AG08395 (cell line): ENCODE measurements around the gene OR2AG1.

Experiments
- DNase-seq: peaks from one replicate; pipeline ENCODE4 v3.0.0; 2012; ENCODE audit warnings: mixed read lengths, low spot score

Gene OR2AG1

GRCh38 chr11:6782720-6783119 lies at the start of gene OR2AG1:
OR2AG1 (plus strand) TSS chr11:6783020; CDS start chr11:6785038, 2,018 bp downstream.
- DNase-seq = no peak

GRCh38 chr11:6733326-6734275 lies 49.2 kb upstream of the OR2AG1 start:
- no peak for DNase-seq

GRCh38 chr11:6734616-6735015 lies 48.2 kb upstream of the OR2AG1 start:
- no peak for DNase-seq

GRCh38 chr11:6735306-6735705 lies 47.5 kb upstream of the OR2AG1 start:
- DNase-seq = peak; percentile 6

- no peak for DNase-seq
Measured at GRCh38 chr11:6736495-6737121, 46.2 kb upstream of the OR2AG1 start.

GRCh38 chr11:6737872-6738466 lies 44.9 kb upstream of the OR2AG1 start:
- peak; percentile 40 for DNase-seq

GRCh38 chr11:6738590-6738989 lies 44.2 kb upstream of the OR2AG1 start:
- DNase-seq = no peak

GRCh38 chr11:6742260-6742659 lies 40.6 kb upstream of the OR2AG1 start:
- DNase-seq = no peak

- no peak for DNase-seq
Measured at GRCh38 chr11:6745018-6745417, 37.8 kb upstream of the OR2AG1 start.

GRCh38 chr11:6745465-6746015 lies 37.3 kb upstream of the OR2AG1 start:
- DNase-seq = no peak

- no peak for DNase-seq
Measured at GRCh38 chr11:6746086-6746618, 36.7 kb upstream of the OR2AG1 start.

- no peak for DNase-seq
Measured at GRCh38 chr11:6746626-6747025, 36.2 kb upstream of the OR2AG1 start.

- DNase-seq = no peak
Measured at GRCh38 chr11:6747097-6747668, 35.6 kb upstream of the OR2AG1 start.

- DNase-seq = peak; percentile 64
Measured at GRCh38 chr11:6755303-6755952, 27.4 kb upstream of the OR2AG1 start.

- no peak for DNase-seq
Measured at GRCh38 chr11:6755953-6756347, 26.9 kb upstream of the OR2AG1 start.

- peak; percentile 64 for DNase-seq
Measured at GRCh38 chr11:6757373-6757967, 25.4 kb upstream of the OR2AG1 start.

GRCh38 chr11:6771926-6772893 lies 10.6 kb upstream of the OR2AG1 start, which contains the start of gene OR2AG2:
OR2AG2 (minus strand) TSS chr11:6771976; CDS start chr11:6768957, 3,019 bp downstream.
- DNase-seq = no peak

GRCh38 chr11:6778518-6778917 lies 4.3 kb upstream of the OR2AG1 start:
- no peak for DNase-seq

GRCh38 chr11:6780829-6781228 lies 2.0 kb upstream of the OR2AG1 start:
- no peak for DNase-seq

GRCh38 chr11:6790546-6790945 lies 7.7 kb downstream of the OR2AG1 start:
- no peak for DNase-seq
